Stimulated activated naive CD8-positive, alpha-beta T cell treated with anti-CD3 and anti-CD28 coated beads, Interleukin-15, Interleukin-2, amounts not matched to agents 100 ng/mL and 50 ng/mL, for 24 hours (primary cell): ENCODE measurements around the gene PEX3.

ENCODE experiments used
- H3K27ac Mint-ChIP-seq: one replicate; pipeline ENCODE4 v1.8.0; 2021; ENCODE audit warnings: mild to moderate bottlenecking, mixed read lengths
- H3K27me3 Mint-ChIP-seq: one replicate; pipeline ENCODE4 v1.8.0; 2021; ENCODE audit warnings: mixed read lengths
- H3K36me3 Mint-ChIP-seq: one replicate; pipeline ENCODE4 v1.8.0; 2021; ENCODE audit warnings: low read depth, mixed read lengths
- H3K4me1 Mint-ChIP-seq: one replicate; pipeline ENCODE4 v1.8.0; 2021; ENCODE audit warnings: low read depth, mixed read lengths
- H3K4me3 Mint-ChIP-seq: one replicate; pipeline ENCODE4 v1.8.0; 2021; ENCODE audit warnings: mild to moderate bottlenecking, mixed read lengths
- H3K9me3 Mint-ChIP-seq: one replicate; pipeline ENCODE4 v1.8.0; 2021; ENCODE audit warnings: mixed read lengths

The PEX3 gene

DNA sequence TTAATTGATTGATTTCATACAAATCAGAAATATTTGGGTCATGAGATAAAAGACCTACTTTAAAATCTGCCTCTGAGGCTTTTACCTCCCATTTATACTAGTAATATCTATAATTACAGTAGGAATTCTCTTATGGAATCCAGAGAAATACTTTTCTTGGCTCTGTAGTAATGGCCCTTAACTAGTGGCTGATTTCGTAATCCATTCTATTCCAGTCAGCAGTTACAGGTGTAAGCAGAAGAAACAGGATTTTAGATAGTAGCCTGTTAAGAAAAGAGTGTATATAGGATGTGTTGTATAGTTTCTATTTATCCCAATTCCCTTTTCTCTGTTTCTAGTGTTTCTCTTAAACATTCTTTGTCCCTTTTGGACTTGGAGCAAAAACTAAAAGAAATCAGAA is 21.2 kb downstream of the PEX3 start:
- H3K9me3 Mint-ChIP-seq = no peaks in the 10 kb centered on the region
- H3K4me3 Mint-ChIP-seq = no peak overlapping the region
- H3K27me3 Mint-ChIP-seq = no peaks in the 10 kb centered on the region
- H3K27ac Mint-ChIP-seq = no peak overlapping the region
- no peaks in the 10 kb centered on the region for H3K4me1 Mint-ChIP-seq
- H3K36me3 Mint-ChIP-seq = peaks cover 72% of the 10 kb centered on the region

DNA sequence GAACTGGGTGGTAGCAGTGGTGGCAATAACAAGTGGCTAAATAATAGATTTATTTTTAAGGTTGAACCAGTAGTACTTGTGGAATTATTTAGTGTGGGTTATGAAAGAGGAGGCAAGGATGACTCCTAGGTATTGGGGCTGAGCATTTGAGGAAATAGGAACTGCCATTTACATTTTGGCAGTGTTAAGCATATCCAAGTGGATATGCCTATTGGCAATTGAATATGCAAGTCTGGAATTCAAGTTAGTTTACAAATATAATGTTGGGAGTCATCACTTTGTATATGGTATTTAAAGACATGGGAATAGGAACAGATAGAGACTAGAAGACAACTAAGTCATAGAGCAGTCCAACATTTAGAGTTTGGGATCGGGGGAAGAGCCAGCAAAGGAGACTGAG is 25.9 kb downstream of the PEX3 start:
- no peaks in the 10 kb centered on the region for H3K4me1 Mint-ChIP-seq
- H3K27me3 Mint-ChIP-seq = no peaks in the 10 kb centered on the region
- H3K4me3 Mint-ChIP-seq = no peak overlapping the region
- no peak overlapping the region for H3K27ac Mint-ChIP-seq
- no peaks in the 10 kb centered on the region for H3K9me3 Mint-ChIP-seq
- H3K36me3 Mint-ChIP-seq = peaks cover 68% of the 10 kb centered on the region

DNA sequence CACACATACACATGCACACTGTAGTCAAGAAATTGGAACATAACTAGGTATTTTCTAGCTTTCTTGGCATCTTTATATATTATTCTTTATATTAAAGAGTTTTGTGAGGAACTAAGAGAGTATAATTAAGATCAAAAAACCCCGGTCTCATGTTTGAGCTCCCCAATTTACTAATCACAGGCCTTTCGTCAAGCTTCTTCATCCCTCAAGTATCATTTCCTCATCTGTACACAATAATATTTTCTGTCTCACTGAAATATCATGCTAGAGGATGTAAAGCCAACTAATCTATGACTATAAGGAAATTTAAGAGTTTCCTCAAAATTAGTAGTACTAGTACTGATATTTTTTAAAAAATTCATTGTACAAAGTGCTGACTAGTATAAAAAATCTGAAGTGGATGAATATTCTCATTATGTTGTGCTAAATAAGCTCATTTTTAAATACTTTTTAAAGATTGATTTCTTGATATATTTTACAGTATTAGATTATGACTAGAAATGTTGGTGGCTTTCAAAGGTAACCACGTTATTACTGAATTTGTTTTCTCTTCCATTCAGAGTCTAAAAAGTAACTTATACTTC is 28.0 kb downstream of the PEX3 start:
- Mint-ChIP-seq H3K4me1 (no peaks in the 10 kb centered on the region), H3K4me3 (no peak overlapping the region), H3K9me3 (no peaks in the 10 kb centered on the region), H3K27ac (no peak overlapping the region), H3K36me3 (peaks cover 50% of the 10 kb centered on the region), H3K27me3 (no peaks in the 10 kb centered on the region)

GRCh38 chr6:143482593-143482992 is 32.0 kb downstream of the PEX3 start:
- peaks cover 25% of the 10 kb centered on the region for H3K36me3 Mint-ChIP-seq
- no peaks in the 10 kb centered on the region for H3K9me3 Mint-ChIP-seq
- no peaks in the 10 kb centered on the region for H3K4me1 Mint-ChIP-seq
- no peak overlapping the region for H3K27ac Mint-ChIP-seq
- H3K27me3 Mint-ChIP-seq = no peaks in the 10 kb centered on the region
- H3K4me3 Mint-ChIP-seq = no peak overlapping the region

DNA sequence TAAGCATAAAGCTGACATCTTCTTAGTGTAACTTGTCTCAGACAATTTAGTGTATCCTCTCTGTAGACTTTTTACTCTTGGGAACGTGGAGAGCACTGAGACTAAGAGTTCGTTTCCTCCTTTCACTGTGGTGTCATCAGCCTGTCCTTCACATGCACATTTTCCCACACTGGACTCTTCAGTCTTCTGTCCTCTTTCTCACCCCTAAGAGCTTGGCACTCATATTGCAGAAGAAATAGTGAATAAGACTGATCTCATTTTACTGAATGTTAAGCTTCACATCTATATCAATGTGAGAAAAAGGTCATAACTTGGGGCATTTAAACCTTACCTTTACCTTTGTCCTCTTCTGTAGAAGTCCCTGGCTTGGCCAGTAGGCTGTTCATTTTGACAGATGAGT is 35.4 kb downstream of the PEX3 start:
- Mint-ChIP-seq H3K9me3 (no peaks in the 10 kb centered on the region), H3K4me3 (no peak overlapping the region), H3K36me3 (peaks cover 20% of the 10 kb centered on the region), H3K27ac (no peak overlapping the region), H3K27me3 (no peaks in the 10 kb centered on the region), H3K4me1 (no peaks in the 10 kb centered on the region)

GRCh38 chr6:143486752-143487151 is 36.1 kb downstream of the PEX3 start:
- Mint-ChIP-seq H3K27me3 (no peaks in the 10 kb centered on the region), H3K36me3 (peaks cover 20% of the 10 kb centered on the region), H3K27ac (no peak overlapping the region), H3K4me3 (no peak overlapping the region), H3K4me1 (no peaks in the 10 kb centered on the region), H3K9me3 (no peaks in the 10 kb centered on the region)

- no peaks in the 10 kb centered on the region for H3K9me3 Mint-ChIP-seq
- no peak overlapping the region for H3K27ac Mint-ChIP-seq
- no peak overlapping the region for H3K4me3 Mint-ChIP-seq
- H3K36me3 Mint-ChIP-seq = peaks cover 27% of the 10 kb centered on the region
- no peaks in the 10 kb centered on the region for H3K27me3 Mint-ChIP-seq
- H3K4me1 Mint-ChIP-seq = no peaks in the 10 kb centered on the region
These were observed 39.6 kb downstream of the PEX3 start for GRCh38 chr6:143490244-143490643.

DNA sequence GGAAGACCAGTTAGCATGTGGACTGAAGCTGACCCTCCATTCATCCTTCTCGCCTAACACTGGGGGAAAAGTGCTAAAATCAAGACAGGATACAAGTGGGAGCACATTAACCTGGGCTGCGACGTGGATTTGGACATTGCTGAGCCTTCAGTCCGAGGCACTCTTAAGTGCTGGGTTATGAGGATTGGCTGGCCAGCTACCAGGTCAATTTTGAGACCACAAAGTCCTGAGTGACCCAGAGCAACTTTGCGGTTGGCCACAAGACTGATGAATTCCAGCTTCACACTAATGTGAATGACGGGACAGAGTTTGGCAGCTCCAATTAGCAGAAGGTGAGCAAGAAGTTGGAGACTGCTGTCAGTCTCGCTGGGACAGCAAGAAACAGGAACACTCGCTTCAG is 40.2 kb downstream of the PEX3 start:
- peaks cover 29% of the 10 kb centered on the region for H3K36me3 Mint-ChIP-seq
- no peak overlapping the region for H3K27ac Mint-ChIP-seq
- no peaks in the 10 kb centered on the region for H3K9me3 Mint-ChIP-seq
- no peaks in the 10 kb centered on the region for H3K27me3 Mint-ChIP-seq
- H3K4me1 Mint-ChIP-seq = no peaks in the 10 kb centered on the region
- H3K4me3 Mint-ChIP-seq = no peak overlapping the region

- peaks cover 13% of the 10 kb centered on the region for H3K4me1 Mint-ChIP-seq
- no peak overlapping the region for H3K27ac Mint-ChIP-seq
- H3K36me3 Mint-ChIP-seq = peaks cover 41% of the 10 kb centered on the region
- H3K9me3 Mint-ChIP-seq = peaks cover 12% of the 10 kb centered on the region
- H3K4me3 Mint-ChIP-seq = no peak overlapping the region
- H3K27me3 Mint-ChIP-seq = no peaks in the 10 kb centered on the region
These were observed 46.4 kb downstream of the PEX3 start for GRCh38 chr6:143496974-143497373.

DNA sequence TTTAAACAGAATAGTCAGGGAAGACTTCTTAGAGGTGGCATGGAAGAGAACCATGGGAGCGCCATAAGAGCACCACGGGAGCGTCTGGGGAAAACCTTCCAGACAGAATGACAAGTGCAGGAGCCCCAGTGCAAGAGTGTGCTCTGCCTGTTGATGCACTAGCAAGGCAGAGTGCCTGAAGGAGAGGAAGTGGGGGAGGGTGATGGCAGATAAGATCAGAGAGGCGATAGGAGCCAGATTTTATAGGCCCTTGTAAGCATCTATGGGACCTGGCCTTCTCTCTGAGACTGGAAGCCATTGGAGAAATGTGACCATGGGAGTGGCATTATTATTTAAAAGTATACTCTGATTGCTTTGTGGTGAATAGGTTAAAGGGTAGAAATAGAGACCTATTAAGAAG is 47.8 kb downstream of the PEX3 start:
- Mint-ChIP-seq H3K27me3 (no peaks in the 10 kb centered on the region), H3K9me3 (peaks cover 12% of the 10 kb centered on the region), H3K4me1 (peaks cover 13% of the 10 kb centered on the region), H3K36me3 (peaks cover 38% of the 10 kb centered on the region), H3K4me3 (no peak overlapping the region), H3K27ac (no peak overlapping the region)

- Mint-ChIP-seq H3K36me3 (peaks cover 39% of the 10 kb centered on the region), H3K9me3 (peaks cover 12% of the 10 kb centered on the region), H3K4me3 (no peak overlapping the region), H3K27ac (no peak overlapping the region), H3K4me1 (peaks cover 13% of the 10 kb centered on the region), H3K27me3 (no peaks in the 10 kb centered on the region)
These were observed 51.2 kb downstream of the PEX3 start for GRCh38 chr6:143501851-143502250.

- Mint-ChIP-seq H3K27ac (no peak overlapping the region), H3K4me3 (no peak overlapping the region), H3K4me1 (no peaks in the 10 kb centered on the region), H3K36me3 (peaks cover 22% of the 10 kb centered on the region), H3K27me3 (no peaks in the 10 kb centered on the region), H3K9me3 (no peaks in the 10 kb centered on the region)
These were observed 53.8 kb downstream of the PEX3 start for GRCh38 chr6:143504369-143504768.

DNA sequence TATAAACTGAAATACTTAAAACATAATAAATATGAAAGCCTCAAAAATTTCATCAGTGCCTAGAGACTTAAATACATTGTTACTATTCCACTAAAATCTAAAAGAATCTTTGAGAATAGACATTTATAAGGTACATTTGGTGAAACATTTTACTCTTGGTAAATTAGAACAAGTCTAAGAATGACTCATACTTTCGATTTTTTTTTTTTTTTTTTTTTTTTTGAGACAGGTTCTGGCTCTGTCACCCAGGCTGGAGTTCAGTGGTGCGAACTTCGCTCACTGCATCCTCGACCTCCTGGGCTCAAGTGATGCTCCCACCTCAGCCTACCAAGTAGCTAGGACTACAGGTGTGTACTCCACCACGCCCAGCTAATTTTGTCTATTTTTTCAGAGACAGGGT is 54.5 kb downstream of the PEX3 start:
- Mint-ChIP-seq H3K4me1 (no peaks in the 10 kb centered on the region), H3K9me3 (no peaks in the 10 kb centered on the region), H3K4me3 (no peak overlapping the region), H3K27ac (no peak overlapping the region), H3K36me3 (peaks cover 16% of the 10 kb centered on the region), H3K27me3 (no peaks in the 10 kb centered on the region)

DNA sequence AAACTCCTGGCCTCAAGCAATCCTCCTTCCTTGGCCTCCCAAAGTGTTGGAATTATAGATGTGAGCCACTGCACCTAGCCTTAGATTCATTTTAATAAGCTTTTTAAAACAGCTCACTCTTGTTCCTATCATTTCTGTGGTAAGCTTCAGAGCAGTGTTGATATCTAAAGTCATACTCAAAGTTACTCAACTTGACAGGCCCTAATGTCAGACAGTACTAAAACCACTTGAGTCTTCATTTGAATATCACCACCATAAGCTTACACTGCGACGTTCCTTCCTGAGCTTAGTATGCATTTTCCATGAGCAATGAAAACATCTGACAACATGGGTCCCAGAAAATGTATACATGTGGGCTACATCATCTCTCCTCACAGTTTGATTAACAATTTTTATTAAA is 54.9 kb downstream of the PEX3 start:
- H3K27me3 Mint-ChIP-seq = no peaks in the 10 kb centered on the region
- no peaks in the 10 kb centered on the region for H3K4me1 Mint-ChIP-seq
- no peak overlapping the region for H3K27ac Mint-ChIP-seq
- H3K4me3 Mint-ChIP-seq = no peak overlapping the region
- peaks cover 14% of the 10 kb centered on the region for H3K36me3 Mint-ChIP-seq
- no peaks in the 10 kb centered on the region for H3K9me3 Mint-ChIP-seq

DNA sequence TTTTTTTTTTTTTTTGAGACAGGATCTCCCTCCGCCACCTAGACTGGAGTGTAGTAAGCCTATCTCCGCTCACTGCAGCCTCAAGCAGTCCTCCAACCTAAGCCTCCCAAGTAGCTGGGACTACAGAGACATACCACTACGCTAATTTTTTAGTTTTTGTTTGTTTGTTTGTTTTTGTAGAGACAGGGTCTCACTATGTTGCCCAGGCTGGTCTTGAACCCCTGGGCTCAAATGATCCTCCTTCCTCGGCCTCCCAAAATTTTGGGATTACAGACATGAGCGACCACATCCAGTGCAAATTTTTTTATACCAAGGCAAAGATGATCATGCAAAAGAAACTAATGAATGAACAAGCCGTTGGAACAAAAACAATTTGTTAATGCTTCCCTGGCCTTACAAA is 55.6 kb downstream of the PEX3 start:
- H3K4me3 Mint-ChIP-seq = no peak overlapping the region
- H3K36me3 Mint-ChIP-seq = peaks cover 14% of the 10 kb centered on the region
- H3K27me3 Mint-ChIP-seq = no peaks in the 10 kb centered on the region
- H3K4me1 Mint-ChIP-seq = peaks cover 6% of the 10 kb centered on the region
- H3K9me3 Mint-ChIP-seq = no peaks in the 10 kb centered on the region
- no peak overlapping the region for H3K27ac Mint-ChIP-seq

GRCh38 chr6:143506620-143507019 is 56.0 kb downstream of the PEX3 start:
- peaks cover 10% of the 10 kb centered on the region for H3K4me1 Mint-ChIP-seq
- no peak overlapping the region for H3K4me3 Mint-ChIP-seq
- no peaks in the 10 kb centered on the region for H3K9me3 Mint-ChIP-seq
- no peaks in the 10 kb centered on the region for H3K27me3 Mint-ChIP-seq
- H3K36me3 Mint-ChIP-seq = peaks cover 14% of the 10 kb centered on the region
- H3K27ac Mint-ChIP-seq = no peak overlapping the region
